HepG2 (cell line): Measurements from ENCODE around the gene SCAF8.

ENCODE experiments used
- ATF1 ChIP-seq: IDR thresholded peaks from 2 replicates; pipeline ENCODE4 v1.6.1; 2016; ENCODE audit warnings: mild to moderate bottlenecking, control low read depth
- CTCF ChIP-seq: sonication (generic); formaldehyde crosslinking; IDR thresholded peaks from 2 replicates; pipeline ENCODE4 v1.5.0; 2020; ENCODE audit warnings: mild to moderate bottlenecking, missing genetic modification reagents, moderate library complexity
- EP300 ChIP-seq, 3 experiments: sonication (generic) in 1 of 3; formaldehyde crosslinking in 1 of 3; IDR thresholded peaks; 2 replicates each; pipeline versions ENCODE4 v1.5.1 to v1.6.1; 2011 to 2020; ENCODE audit warnings: low read depth in 2 of 3, low read length in 2 of 3, borderline replicate concordance in 1 of 3, improper control_type of control experiment in 1 of 3, mild to moderate bottlenecking in 1 of 3, missing genetic modification reagents in 1 of 3, moderate library complexity in 1 of 3
- FOXA1 ChIP-seq, 2 experiments: fragments of 450-650 bp in 1 of 2; sonication (generic) in 1 of 2; formaldehyde crosslinking in 1 of 2; IDR thresholded peaks; 2 replicates each; pipeline versions ENCODE4 v1.4.0 to v1.6.1; 2016 to 2020; ENCODE audit warnings: missing genetic modification reagents in 1 of 2
- FOXK1 ChIP-seq: sonication (generic); formaldehyde crosslinking; IDR thresholded peaks from 2 replicates; pipeline ENCODE4 v1.4.0; 2020; ENCODE audit warnings: low read depth, missing genetic modification reagents, borderline replicate concordance
- NFE2 ChIP-seq: sonication (generic); formaldehyde crosslinking; IDR thresholded peaks from 2 replicates; pipeline ENCODE4 v1.4.0; 2020; ENCODE audit warnings: missing genetic modification reagents
- PLRG1 ChIP-seq: fragments of 450-650 bp; conservative IDR thresholded peaks from 2 replicates; pipeline ENCODE4 v1.6.1; 2016
- ZC3H13 ChIP-seq: sonication (generic); formaldehyde crosslinking; IDR thresholded peaks from 2 replicates; pipeline ENCODE4 v1.8.1; 2023; ENCODE audit warnings: mild to moderate bottlenecking, missing genetic modification reagents, moderate library complexity
- ZFP1 ChIP-seq: IDR thresholded peaks from 2 replicates; pipeline ENCODE4 v1.6.1; 2016
- ZNF101 ChIP-seq: sonication (generic); formaldehyde crosslinking; IDR thresholded peaks from 2 replicates; pipeline ENCODE4 v1.4.0; 2020; ENCODE audit warnings: mild to moderate bottlenecking, low read depth, missing genetic modification reagents, borderline replicate concordance
- ZNF142 ChIP-seq: sonication (generic); formaldehyde crosslinking; IDR thresholded peaks from 2 replicates; pipeline ENCODE4 v1.4.0; 2020; ENCODE audit warnings: missing genetic modification reagents
- ZNF615 ChIP-seq: sonication (generic); formaldehyde crosslinking; IDR thresholded peaks from 2 replicates; pipeline ENCODE4 v1.5.0; 2020; ENCODE audit warnings: mild to moderate bottlenecking, missing genetic modification reagents, borderline replicate concordance

GRCh38 chr6:154782193-154782592, 49.0 kb downstream of the SCAF8 start:
- no peak for TF ChIP-seq ZNF101 (CRISPR knock-in tag)
- no peak for TF ChIP-seq EP300 (IDR thresholded peaks at IDR 0.05; ENCODE audit: low read depth in 2 of 2, low read length in 2 of 2)
- TF ChIP-seq EP300 (CRISPR knock-in tag; IDR thresholded peaks at IDR 0.05; ENCODE audit: borderline replicate concordance), result no peak
- no peak for TF ChIP-seq PLRG1
- TF ChIP-seq ZFP1 (CRISPR knock-in tag), result no peak
- TF ChIP-seq CTCF (CRISPR knock-in tag), result no peak
- TF ChIP-seq ATF1 (CRISPR knock-in tag), result no peak
- TF ChIP-seq FOXA1 (IDR thresholded peaks at IDR 0.05), result no peak
- TF ChIP-seq FOXA1 (CRISPR knock-in tag; IDR thresholded peaks at IDR 0.05), result no peak
- no peak for TF ChIP-seq ZNF615
- no peak for TF ChIP-seq NFE2 (CRISPR knock-in tag)
- no peak for TF ChIP-seq ZNF142 (CRISPR knock-in tag)
- TF ChIP-seq FOXK1, result no peak
- TF ChIP-seq ZC3H13 (CRISPR knock-in tag), result no peak
